Pulmonary artery endothelial cell (primary cell): Measurements from ENCODE around the gene CA7. TPM values are rescaled to one million over a fixed set of nuclear protein-coding genes. Genes with fewer than 3 reads are reported as not detected.

ENCODE experiments used
- DNase-seq: peaks from one replicate; pipeline ENCODE4 v3.0.0-alpha.2; 2011; ENCODE audit warnings: low read depth, low spot score
- total RNA-seq: library from RNA; depleted of rRNA; stranded (reverse); fragments of >200 nt; gene quantifications from 2 replicates; pipeline ENCODE4 v1.2.3, GENCODE V29; 2014

The CA7 gene
- not detected in 2 replicates for total RNA-seq

DNA sequence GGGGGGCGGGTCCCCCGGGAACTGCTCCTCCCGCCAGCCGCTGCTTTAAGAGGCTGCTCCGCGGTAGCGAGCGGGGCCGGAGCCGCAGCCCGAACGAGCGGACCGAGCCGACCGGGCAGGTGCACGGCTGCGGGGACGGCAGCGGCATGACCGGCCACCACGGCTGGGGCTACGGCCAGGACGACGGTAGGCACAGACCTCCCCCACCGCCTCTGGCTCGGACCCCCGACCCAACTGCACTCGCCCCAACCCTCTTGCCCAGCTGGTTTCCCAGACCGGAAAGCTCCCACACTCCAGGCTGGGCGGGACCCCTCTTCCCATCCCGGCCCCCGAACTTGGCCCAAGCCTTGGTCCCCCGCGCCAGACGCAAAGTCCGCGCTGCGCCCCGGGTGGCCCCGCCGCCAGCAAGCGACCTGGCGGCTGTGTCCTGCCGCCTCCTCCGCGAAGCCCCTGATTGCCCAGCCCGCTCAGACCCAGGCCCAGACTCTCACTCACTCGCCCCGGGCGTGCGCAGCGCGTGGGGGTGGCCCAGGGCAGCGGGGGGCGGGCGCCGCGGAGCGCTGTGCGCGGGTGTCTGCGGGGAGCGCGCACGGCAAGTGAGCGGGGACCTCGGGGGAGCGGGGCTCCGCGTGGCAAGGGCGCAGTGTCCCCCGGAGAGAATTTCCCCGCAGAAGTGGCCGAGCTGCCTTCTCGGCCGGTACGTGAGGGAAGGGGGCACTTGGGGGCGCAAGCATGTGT lies at the start of gene CA7:
TSS of gene CA7 (plus strand) at position 73 of the 738 bp plus-strand sequence. CDS start at position 147, 74 bp downstream.
- no peak for DNase-seq

- DNase-seq: no peak
Observed at GRCh38 chr16:66798161-66798560, 46.1 kb upstream of the CA7 start.

GRCh38 chr16:66800856-66801255 lies 43.4 kb upstream of the CA7 start:
- no peak for DNase-seq

DNA sequence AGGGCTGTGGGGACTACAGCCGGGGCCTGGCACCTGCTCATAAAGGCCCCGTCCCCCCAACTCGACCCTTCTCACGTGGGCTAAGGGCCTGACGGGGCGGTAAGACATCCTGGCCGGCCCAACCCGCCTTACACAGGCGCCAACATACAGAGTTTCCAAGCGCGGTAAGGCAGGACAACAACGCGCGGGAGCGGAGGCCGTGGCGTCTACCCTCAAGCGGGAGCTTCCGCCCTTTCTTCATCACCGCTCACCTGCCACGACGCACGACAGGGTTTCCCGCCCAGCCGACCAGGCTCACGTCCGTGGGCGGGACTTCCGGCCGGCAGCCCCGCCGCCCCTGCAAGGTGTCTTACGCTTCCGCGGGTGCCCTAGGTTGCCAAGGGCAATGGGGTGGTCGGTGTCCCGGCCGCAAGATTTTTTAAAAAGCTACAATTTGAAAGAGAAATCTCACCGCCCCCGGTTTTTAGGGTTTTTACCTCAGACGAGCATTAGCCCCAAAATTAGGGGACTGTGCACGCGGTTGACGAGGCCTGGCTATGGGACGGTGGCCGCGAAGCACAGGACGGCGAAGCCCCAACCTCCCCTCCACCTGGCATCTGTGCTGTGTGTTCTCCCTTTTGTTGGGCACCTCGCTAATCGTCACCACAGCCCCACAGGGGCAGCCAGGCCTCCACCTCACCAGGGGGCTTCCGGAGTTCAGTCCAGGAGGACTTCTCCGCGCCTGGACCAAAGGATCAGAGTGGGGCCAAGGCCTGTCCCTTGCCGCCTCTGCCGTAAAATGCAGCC lies 42.7 kb upstream of the CA7 start, which contains the start of gene TERB1:
TSS of gene TERB1 (minus strand) at position 265 of the 786 bp plus-strand sequence. CDS start 4,786 bp downstream, outside the sequence.
- no peak for DNase-seq

GRCh38 chr16:66802159-66802558 lies 42.1 kb upstream of the CA7 start:
- no peak for DNase-seq

- DNase-seq: no peak
Observed at GRCh38 chr16:66809765-66810164, 34.4 kb upstream of the CA7 start.

DNA sequence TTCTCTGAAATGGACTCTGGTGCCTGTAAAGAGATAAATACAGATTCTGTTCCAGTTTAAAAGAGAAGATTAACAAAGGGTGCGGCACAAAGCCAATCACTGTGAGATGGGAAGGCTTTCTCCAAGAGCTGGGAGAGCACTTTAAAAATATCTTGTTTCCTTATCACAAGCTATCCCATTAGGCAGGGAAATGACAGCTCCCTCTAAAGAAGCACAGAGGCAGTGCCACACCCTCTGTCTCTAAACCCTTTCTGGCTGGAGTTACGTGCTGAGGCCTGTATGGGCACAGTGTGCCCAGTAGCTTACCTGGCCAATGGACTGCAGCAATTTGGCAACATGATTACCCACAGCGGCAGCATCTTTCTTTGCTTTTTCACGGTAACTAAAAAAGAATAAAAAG lies 33.8 kb upstream of the CA7 start:
- no peak for DNase-seq

- no peak for DNase-seq
Observed at GRCh38 chr16:66811043-66811442, 33.2 kb upstream of the CA7 start.

- DNase-seq: no peak
Observed at GRCh38 chr16:66814734-66815133, 29.5 kb upstream of the CA7 start.

DNA sequence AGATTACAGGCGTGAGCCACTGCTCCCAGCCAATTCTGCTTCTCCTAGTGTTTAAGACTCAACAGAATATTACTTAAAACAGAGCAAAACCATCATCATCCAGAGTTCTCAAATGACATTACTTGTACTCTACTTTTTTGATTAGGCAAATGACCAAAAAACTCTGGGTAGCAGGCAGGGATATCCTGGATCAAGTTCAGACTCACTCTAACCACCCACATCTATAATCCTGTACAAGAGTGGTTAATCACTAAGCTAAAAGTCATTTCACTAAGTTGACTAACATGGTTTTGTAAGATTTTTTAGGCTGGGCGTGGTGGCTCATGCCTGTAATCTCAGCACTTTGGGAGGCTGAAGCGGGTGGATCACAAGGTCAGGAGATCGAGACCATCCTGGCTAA lies 20.2 kb upstream of the CA7 start:
- no peak for DNase-seq

- peak; percentile 36 for DNase-seq
Observed at GRCh38 chr16:66830422-66831404, 13.5 kb upstream of the CA7 start, which contains the start of gene NAE1. Gene NAE1, minus strand, starts transcription at chr16:66830976. Its CDS starts 77 bp downstream, at chr16:66830899.

DNA sequence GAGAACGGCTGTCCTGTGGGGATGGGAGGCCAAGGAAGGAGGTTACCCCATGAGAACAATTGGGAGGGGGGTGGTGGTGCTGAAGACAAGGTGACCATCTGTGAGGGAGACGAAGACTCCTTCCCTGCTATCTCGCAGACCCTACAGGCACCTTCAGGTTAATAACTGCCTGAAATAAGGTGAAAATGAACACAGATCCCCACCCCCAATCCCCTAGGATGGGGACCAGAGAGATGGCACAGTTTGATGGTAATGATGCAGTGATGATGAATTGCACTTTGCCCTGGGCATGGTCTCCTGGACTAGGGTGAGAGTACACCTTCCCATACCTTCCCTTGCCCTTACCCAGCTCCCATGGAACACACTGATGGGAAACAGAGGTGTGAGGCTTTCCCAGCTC lies 12.0 kb upstream of the CA7 start:
- DNase-seq: no peak

DNA sequence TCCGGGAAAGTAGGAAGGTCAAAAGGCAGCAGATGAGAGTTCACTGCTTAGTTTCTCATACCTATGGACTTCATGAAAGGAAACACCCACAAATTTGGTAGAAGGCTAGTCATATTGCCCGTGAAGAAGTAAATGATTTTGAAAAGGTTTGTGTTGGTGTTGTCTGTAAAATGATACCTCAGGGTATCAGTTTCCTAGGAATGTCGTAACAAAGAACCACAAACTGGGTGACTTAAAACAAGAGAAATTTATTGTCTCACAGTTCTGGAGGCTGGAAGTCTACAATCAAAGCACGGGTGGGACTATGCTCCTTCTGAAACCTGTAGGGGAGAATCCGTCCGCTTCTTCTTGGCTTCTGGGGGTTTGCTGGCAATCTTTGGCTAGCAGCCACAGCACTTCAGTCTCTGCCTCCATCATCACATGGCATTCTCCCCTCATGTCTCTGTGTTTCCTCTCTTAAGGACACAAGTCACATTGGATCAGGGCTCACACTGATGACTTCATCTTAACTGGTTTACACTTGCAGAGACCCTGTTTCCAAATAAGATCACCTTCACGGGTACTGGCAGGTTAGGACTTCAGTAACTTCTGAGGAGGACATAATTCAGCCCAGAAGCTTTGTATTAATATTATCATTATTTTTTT lies 11.4 kb upstream of the CA7 start:
- DNase-seq: no peak

GRCh38 chr16:66834746-66835145 lies 9.5 kb upstream of the CA7 start:
- DNase-seq: no peak

- DNase-seq: no peak
Observed at GRCh38 chr16:66840883-66841282, 3.3 kb upstream of the CA7 start.

DNA sequence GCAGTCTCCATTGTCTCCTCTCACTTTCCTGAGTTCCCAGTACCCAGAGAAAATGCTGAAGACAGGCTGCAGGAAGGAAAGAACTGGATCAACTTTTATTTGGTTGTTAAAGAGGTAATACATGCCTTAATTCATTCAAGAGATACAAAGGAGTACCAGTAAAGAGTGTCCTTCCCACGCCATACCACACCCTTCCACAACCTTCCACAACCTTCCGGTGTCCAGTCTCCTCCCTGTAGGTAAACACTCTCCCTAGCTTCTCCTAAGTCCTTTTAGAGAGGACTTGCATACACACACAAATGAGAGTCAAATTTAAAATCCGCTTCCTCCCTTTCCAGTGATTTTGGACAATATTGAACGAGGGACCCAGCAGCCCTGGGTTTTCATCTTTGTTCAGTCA lies 2.8 kb upstream of the CA7 start:
- DNase-seq: no peak

DNA sequence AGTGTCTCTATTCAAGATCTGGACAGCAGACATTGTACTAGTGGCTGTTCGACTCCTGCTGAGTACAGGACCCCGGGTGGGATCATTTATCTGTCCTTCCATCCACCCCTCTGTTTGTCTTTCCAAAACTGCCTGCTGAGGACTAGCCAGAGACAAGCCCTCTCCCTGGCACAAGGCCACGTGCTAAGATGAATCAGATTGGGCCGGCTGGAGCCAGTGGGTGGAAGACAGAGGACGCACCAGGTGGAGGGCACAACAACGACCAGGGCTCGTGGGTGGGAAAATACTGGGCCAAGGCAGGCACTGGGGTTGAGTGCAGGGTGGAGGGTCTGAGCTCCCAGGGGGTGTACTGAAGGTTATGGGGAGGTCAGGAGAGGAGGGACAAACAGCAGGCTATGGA lies 1.4 kb upstream of the CA7 start:
- DNase-seq: no peak

- DNase-seq: no peak
Observed at GRCh38 chr16:66843191-66843590, 1.0 kb upstream of the CA7 start.

- no peak for DNase-seq
Observed at GRCh38 chr16:66844009-66844341, 239 bp upstream of the CA7 start.

DNA sequence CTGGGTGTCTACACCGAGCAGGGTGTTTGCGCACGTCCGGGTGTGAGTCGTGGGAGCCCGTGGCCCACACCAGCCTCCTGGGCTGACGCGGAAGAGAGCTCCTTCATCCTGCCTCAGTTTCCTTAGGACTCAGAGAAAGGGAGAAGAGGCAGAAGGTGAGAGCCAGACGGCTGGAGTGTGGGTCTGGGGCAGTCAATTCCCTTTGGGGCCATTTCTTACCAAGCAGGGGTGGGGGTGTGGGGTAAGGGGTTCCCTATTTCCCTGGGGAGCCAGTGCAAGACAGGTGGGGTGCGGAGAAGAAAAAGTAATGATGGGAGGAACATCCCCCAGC lies 831 bp downstream of the CA7 start:
- no peak for DNase-seq

- DNase-seq: no peak
Observed at GRCh38 chr16:66845791-66846221, 1.6 kb downstream of the CA7 start.
